CD4-positive, alpha-beta T cell treated with Interleukin-15 for 1 hour (primary cell): ENCODE results near the gene ABCD3.

Experiments used
- DNase-seq: peaks from one replicate; pipeline ENCODE4 v3.0.0-alpha.2; 2020

The ABCD3 gene

GRCh38 chr1:94529416-94529815 is 111.2 kb downstream of the ABCD3 start:
- DNase-seq = no peak

GRCh38 chr1:94530373-94530878 is 112.2 kb downstream of the ABCD3 start:
- no peak for DNase-seq

- no peak for DNase-seq
Measured at GRCh38 chr1:94531664-94532063, 113.5 kb downstream of the ABCD3 start.

GRCh38 chr1:94532077-94532476 is 113.9 kb downstream of the ABCD3 start:
- DNase-seq = no peak

GRCh38 chr1:94535095-94535494 is 116.9 kb downstream of the ABCD3 start:
- DNase-seq = no peak

GRCh38 chr1:94535879-94536278 is 117.7 kb downstream of the ABCD3 start:
- no peak for DNase-seq

GRCh38 chr1:94537254-94537653 is 119.1 kb downstream of the ABCD3 start:
- DNase-seq = no peak

GRCh38 chr1:94538243-94538827 is 120.1 kb downstream of the ABCD3 start:
- DNase-seq = no peak

- no peak for DNase-seq
Measured at GRCh38 chr1:94539496-94539895, 121.3 kb downstream of the ABCD3 start.

GRCh38 chr1:94540440-94541245 is 122.5 kb downstream of the ABCD3 start:
- no peak for DNase-seq

- DNase-seq = peak; percentile 76
Measured at GRCh38 chr1:94541246-94542087, 123.3 kb downstream of the ABCD3 start, which contains the start of gene F3. F3 (minus strand) TSS chr1:94541759; CDS start chr1:94541636, 123 bp downstream.

GRCh38 chr1:94542088-94542870 is 124.1 kb downstream of the ABCD3 start:
- DNase-seq = no peak

GRCh38 chr1:94543001-94543400 is 124.8 kb downstream of the ABCD3 start:
- no peak for DNase-seq

- no peak for DNase-seq
Measured at GRCh38 chr1:94543893-94544635, 125.9 kb downstream of the ABCD3 start.

GRCh38 chr1:94544706-94545490 is 126.7 kb downstream of the ABCD3 start:
- DNase-seq = no peak

GRCh38 chr1:94549706-94550105 is 131.5 kb downstream of the ABCD3 start:
- DNase-seq = no peak

GRCh38 chr1:94550396-94550795 is 132.2 kb downstream of the ABCD3 start:
- DNase-seq = no peak

- no peak for DNase-seq
Measured at GRCh38 chr1:94550800-94551241, 132.6 kb downstream of the ABCD3 start.

GRCh38 chr1:94551449-94551848 is 133.3 kb downstream of the ABCD3 start:
- DNase-seq = no peak

GRCh38 chr1:94552071-94552586 is 133.9 kb downstream of the ABCD3 start:
- no peak for DNase-seq

- no peak for DNase-seq
Measured at GRCh38 chr1:94553323-94553730, 135.1 kb downstream of the ABCD3 start.
